TTC549 (cell line): Measurements from ENCODE around the gene APOO.
"Not testable (repeated sequence)": the region's sequence is repeated elsewhere in the genome, so short reads cannot be mapped to it uniquely, and the experiment has no call there.

Experiments
- FAIRE-seq: peaks from 2 replicates; lab custom pipeline; 2012; peaks lifted over from hg19 to GRCh38; lab: Jason Lieb, UNC

The APOO gene

GRCh38 chrX:23902419-23902818, 5.3 kb downstream of the APOO start:
- FAIRE-seq, result peak; percentile 70

DNA sequence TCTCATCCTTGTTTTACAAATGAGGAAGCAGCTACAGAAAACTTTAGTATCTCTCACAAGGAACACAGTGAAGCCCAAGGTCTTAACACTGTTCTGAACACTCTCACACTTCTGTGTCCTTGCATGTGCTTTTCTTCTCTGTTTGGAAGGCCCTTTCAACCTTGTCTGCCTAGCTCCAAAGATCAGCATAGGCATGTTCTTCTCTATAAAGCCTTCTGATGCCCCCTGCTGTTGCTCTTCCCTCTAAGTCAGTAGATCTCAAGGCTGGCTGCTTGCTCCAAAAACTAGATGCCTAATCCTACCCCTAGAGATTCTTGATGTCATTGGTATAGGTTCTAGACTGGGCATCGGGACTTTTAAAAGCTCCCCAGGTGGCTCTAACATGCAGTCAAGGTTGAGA, 5.9 kb downstream of the APOO start:
- FAIRE-seq, result peak; percentile 49

GRCh38 chrX:23901060-23901459, 6.7 kb downstream of the APOO start:
- FAIRE-seq, result no peak

- FAIRE-seq, result no peak
These were observed 7.4 kb downstream of the APOO start for GRCh38 chrX:23900220-23900797.

DNA sequence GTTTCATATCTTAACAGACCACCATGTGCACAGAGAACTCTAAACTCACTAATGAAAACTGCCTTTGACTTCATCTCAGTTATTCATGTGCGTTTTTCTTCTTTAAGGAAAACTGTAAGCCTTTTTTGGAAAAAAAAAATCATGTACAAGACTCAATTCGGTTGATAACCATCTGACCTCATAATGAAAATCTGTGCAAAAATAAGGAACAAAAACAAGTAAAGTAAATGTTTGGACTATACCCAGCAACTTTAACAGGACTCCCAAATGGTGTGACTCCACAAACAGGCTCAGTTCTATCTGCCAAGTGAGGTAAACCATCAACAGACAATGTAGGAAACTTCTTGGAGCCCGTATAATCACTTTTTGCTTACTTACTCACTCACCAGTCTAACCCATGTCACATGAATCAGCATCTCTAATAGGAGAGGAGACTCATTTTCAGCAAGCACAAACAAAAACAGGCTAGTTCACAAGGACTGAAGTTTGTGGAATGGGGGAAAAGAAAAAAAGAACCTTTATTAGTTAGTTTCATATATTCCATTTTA, 9.3 kb downstream of the APOO start:
- no peak for FAIRE-seq

GRCh38 chrX:23896981-23897380, 10.8 kb downstream of the APOO start:
- FAIRE-seq, result no peak

GRCh38 chrX:23896539-23896938, 11.2 kb downstream of the APOO start:
- FAIRE-seq, result not testable (repeated sequence)

GRCh38 chrX:23894993-23895392, 12.7 kb downstream of the APOO start:
- FAIRE-seq, result not testable (repeated sequence)

- no peak for FAIRE-seq
These were observed 16.8 kb downstream of the APOO start for GRCh38 chrX:23890933-23891332.

GRCh38 chrX:23888887-23889501, 18.7 kb downstream of the APOO start:
- FAIRE-seq, result no peak

DNA sequence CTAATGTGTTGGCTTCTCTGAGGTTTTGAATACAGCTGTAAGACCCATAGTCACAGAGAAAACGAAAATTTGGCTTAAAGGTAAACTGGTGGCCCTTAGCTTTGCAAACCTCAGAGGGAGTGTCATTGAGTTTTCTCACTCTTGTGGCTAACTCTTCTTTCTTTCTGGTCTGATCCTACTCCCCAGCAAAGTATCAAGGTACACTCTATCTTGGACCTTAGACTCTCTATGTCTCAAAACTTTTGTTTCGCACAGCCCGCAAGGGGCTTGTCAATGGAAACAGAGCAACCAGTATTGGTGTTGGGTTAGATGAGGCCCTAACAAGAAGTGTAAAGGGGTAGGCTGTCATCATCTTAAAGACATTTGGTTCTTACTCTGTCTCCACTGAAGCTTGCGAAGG, 19.8 kb downstream of the APOO start:
- no peak for FAIRE-seq

DNA sequence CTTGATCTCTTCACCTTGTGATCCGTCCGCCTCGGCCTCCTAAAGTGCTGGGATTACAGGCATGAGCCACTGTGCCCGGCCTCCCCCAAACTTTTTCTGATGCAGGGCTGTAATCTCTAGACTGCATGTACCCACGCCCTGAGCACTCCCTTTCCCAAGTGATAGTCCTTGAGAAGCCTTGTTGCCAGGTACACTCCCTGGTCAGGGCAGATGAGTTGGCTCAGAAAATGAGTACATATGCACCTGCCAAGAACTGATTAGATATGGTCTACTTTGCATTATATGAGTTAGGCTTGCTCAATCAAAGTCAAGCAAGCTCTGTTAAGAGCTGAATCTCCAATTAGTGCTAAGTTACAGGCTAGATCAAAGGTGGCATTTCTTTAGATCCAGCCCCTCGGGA, 20.3 kb downstream of the APOO start:
- FAIRE-seq, result no peak

- no peak for FAIRE-seq
These were observed 21.9 kb downstream of the APOO start for GRCh38 chrX:23885803-23886202.

- FAIRE-seq, result no peak
These were observed 23.2 kb downstream of the APOO start for GRCh38 chrX:23884427-23885024.

DNA sequence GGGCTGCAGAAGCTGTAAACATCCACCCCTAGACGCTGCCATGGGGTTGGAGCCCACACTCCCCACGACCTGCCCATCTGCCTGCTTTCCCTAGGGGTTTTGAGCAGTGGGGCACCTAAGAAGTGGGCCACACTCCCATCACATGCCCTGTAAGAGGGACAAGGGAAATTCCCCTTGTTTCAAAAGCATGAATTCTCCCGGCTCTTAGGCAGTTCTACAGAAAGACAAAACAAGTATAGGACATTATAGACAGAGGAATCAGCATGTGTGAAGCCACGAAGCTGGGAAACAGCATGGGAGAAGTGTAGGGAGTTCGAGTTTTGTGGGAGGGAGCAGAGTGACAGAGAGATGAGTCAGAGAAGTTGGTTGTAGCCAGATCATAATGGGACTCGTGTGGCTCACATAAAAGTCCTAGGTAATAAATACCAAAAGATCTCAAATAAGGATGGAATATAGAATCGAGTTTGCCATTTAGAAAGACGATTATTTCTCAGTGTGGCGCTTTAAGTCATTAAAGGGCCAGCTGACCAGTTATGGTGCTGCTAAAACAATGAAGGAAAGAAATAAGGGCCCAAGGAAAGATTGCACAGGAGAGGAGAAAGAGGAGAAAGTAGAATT, 23.9 kb downstream of the APOO start:
- no peak for FAIRE-seq

GRCh38 chrX:23879380-23880090, 28.2 kb downstream of the APOO start:
- no peak for FAIRE-seq

DNA sequence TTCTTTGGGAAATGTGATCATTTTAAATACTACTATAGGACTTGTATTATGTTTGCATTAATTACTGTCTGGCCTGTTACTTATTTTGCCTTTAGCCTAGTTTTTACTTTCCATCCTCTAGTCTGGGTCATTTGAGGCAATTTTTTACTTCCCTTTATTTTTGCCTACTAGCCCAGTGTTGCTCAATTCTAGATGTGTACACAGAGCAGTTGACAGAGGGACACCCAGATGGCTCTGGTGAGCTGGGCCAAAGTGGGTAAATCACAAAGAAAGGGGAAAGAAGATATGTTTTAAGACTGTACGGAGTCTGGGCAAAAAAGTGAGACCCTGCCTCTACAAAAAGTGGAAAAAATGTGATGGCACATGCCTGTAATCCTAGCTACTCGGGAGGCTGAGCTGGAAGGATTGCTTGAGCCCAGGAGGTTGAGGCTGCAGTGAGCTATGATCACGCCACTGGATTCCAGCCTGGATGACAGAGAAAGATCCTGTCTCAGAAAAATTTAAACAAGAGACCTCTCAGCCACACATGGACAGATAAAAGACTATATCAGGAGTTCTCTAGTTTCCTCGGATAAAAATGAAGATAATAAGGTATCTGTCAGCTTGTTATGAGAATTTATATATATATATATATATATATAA, 35.7 kb downstream of the APOO start:
- no peak for FAIRE-seq

GRCh38 chrX:23870041-23870440, 37.7 kb downstream of the APOO start:
- FAIRE-seq, result no peak

DNA sequence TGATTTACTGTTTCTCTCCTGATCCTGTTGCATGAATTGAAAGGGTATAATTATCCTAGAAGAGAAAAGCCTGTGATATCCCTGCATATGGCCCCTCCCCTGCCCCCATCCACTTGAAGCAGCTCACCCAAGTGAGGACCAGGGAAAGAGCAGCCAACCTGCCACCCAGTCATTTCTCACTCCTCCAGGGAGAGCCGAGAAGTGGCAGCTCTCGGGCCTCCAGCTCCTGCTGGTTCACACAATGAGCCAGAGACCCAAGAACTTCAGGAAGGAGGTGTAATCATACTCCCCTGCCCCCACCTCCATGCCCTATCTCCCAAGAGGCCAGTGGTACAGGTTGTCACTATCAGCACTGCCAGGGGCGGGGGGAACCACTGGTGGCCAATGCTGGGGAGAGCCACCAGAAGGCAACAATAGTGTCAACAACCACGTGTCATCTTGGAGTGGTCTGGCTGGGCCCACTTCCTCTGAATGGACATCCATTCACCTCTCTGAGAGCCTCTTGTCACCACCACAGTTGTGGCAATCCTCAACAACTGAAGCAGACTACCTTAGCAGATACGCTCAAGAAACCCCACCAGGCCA, 42.9 kb downstream of the APOO start:
- no peak for FAIRE-seq

GRCh38 chrX:23861952-23862351, 45.8 kb downstream of the APOO start:
- not testable (repeated sequence) for FAIRE-seq

DNA sequence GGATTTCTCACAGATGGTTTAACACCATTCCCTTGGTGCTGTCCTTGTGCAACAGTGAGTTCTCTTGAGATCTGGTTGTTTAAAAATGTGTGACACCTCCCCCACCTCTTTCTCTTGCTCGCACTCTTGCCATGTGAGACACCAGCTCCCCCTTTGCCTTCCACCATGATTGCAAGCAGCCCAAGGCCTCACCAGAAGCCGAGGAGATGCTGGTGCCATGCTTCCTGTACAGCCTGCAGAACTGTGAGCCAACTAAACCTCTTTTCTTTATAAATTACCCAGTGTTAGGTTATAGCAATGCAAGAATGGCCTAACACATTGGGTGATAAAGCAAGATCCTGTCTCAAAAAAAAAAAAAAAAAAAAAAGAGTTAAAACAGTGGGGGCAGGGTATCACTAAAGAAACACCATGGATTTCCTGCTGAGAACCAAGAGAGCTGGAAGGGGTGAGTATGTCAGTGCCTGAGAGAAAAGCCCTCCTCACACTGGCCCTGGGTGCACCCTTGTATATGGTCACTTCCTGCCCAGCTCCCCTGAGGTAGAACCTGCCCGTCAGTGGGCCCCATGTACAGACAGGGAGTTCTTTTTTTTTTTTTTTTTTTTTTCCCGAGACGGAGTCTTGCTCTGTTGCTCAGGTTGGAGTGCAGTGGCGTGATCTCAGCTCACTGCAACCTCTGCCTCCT, 46.4 kb downstream of the APOO start:
- no peak for FAIRE-seq
